Activated naive CD4-positive, alpha-beta T cell treated with anti-CD3 and anti-CD28 coated beads, Interleukin-2, amount 50 U/mL, for 16 hours (primary cell): ENCODE measurements around the gene RAB11FIP4.

ENCODE experiments used
- DNase-seq: peaks from one replicate; pipeline ENCODE4 v3.0.0-alpha.2; 2020

RAB11FIP4 gene

DNA sequence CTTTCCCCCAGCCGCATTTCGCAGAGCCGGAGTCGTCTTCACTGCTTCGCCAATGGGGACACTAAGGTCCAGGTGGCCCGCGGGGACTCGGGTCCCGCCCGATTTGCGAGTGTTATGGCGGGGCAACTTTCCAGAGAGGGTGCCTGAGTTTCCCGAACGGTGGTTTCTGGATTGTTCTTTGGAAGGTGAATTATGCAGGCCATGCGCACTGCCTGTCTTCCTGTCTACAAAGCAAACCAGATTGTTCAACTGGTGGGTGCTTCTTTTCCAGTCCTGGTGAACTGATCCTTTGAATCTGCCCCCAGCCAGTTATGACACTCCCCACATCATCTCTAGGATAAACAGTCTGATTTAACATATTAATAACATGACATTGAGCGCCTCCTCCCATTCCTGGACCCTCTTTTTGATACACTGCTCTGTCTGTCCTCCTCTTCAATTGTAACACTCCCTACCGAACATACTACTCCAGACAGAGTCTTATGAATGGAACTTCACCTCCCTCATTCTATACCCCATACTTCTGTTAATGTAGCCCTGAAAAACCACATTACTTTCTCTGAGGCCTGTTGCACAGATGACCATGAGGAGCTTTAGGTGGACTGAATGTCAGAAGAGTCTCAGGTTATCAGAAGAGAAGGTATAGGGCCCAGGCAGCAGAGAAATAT is 159.0 kb downstream of the RAB11FIP4 start:
- DNase-seq, result no peak

DNA sequence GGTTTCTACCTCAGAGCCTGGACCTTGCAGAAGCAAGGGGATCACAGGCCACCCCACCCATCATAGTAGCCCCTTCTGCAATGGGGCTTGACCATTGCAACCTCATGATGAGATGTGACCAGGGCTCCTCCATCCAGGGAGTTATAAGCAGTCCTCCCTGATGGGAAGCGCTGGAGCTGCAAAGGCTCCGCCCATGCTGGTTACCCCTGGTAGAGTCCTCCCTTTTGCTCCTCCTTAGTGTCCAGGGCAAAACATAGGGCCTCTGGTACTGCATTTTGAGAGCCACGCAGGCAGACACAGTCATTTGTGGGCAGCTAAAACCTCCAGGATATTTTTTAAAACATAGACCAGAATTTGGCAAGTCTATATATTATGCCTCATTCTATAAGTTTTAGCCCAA is 161.1 kb downstream of the RAB11FIP4 start:
- no peak for DNase-seq

DNA sequence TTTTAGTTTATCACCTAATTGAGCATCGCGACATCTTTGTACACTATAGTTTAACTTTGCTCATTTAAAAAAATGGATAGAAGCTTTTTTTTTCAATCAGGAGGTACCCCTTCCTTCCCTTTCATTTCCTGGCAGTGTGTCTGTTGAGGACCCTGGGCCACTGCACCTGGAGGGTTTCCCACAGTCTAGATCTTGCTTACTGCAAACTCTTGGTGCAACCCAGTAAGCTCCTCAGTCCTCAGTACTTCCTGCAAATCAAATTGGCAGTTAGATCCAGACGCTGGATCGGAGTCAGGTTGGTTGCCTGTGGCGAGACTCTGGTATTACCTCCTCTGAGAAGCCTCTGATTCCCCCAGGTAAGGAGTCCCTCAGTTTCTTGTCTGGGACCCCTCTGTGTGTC is 162.0 kb downstream of the RAB11FIP4 start:
- DNase-seq, result no peak

DNA sequence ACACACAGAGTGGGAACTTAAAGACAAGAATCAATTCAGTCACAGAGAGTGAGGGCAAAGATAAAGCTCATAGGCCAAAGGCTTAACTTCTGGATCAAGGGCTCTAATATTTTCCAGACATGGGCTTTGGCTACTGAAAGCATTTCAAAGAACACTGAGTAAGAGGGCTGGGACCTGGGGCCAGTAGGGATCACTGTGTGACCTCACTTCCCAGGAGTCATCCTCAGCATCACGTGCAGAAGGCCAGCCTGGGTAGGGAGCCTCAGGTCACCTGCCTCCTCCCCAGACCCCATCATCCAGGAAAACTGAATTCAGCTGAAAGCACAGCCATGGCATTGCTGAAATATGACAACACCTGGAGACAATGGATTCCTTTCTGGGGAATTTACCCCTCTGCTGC is 163.5 kb downstream of the RAB11FIP4 start:
- DNase-seq, result no peak

DNA sequence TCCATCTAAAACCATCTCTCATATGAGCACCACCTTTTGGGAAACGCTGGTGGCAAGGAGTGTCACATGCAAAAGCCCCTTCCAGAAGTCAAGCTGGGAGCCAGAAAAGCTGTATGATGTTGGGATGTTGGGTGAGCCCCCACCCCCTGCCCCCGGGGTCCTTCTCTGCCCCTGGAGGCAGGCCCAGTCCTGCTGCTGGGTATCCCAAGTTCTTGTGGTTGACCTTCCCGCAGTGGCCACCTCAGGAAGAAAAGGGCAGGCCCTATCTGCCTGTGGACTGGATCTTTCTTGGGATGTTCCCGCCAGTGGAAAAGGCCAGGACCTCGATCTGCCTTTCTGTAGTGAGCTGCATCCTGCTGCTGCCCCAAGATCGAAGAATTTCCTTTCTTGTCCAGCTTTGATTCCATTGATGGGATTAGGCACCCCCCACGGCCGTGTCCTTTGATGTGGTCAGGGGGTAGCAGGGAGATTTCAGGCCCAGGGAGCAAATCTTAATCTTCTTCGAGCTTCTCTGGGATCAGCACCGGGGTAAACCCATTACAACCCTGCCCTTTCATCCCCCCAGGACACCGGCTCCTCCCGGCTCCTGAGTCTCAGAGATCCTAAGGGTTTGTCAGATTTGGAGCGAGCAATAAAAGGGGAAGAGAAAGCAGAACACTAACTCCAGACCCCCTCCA is 165.6 kb downstream of the RAB11FIP4 start:
- DNase-seq, result no peak

DNA sequence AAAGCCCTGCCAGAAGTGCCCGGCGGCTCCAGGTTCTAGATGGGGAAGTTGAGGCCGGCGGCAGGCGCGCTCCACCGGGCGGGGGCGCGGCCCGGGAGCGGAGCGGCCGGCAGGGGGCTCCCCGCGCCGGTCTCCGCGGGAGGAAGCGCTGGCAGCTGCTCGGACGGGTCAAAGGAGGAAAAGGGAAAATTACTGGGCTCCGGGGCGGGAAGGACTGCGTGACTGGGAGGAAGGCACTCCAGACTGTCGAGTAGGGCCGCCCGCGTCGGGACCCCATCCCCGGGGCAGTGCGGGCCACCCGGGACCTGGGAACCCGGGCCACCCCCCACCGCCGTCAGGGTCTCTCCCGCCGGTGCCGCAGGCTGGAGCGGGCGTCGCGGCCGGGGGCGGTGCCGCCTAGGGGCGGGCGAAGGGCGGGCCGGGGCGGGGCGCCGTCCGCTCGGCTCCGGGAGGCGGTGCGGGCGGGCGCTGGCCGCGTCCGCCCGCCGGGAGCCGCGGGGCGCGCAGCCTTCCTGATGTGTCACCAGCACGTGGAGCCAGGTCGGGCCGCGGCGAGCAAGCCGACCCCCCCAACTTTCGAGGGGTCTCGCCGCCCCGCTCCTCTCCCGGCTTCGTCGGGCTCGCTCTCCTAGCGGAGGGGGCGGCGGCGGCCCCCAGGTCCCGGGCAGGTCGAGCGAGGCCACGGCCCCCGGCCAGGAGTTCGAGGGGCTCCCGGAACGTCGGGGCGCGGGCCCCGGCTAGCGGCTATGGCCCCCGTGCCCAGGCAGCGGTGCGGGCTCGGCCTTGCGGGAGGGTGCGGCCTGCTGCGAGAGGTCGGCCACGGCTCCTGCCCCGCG is 167.5 kb downstream of the RAB11FIP4 start:
- peak; percentile 63 for DNase-seq

DNA sequence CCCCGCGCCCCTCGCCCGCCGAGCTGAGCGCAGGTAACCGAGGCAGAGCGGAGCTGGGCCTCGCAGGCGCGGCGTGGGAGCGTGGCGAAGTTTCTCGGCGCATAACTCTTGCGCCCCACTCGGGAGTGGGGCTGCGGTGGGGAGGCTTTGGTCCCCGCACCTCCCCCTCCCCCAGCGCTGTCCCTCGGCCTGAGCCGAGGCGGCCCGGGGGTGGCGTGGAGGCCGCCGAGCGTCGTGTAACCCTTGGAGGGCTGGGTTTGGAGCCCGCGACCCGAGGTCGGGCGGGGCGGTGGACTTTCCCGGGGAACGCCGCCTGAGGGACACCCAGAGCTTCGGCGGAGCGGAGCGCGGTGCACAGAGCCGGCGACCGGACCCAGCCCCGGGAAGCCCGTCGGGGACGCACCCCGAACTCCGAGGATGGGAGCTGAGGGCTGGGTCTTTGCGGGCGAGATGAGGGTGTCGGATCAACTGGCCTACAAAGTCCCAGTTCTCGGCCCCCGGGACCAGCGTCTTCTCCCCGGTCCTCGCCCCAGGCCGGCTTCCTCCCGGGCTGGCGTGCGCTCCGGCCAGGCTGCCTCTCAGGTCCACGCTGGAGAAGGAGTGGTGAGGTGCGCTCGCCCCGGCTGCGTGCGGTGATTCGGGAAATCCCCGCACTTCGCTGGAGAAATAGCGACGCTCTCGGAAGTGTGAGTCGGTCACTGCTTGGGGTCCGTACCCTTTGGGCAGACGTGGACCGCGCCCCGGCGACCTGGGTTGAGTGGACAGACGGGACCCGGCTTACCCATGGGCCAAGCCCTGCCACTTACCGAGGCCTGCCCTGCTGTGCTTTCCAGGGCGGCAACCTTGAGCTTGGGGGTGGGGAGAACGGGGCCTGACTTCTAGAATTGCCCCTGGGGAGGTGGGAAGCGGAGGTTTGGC is 168.4 kb downstream of the RAB11FIP4 start:
- no peak for DNase-seq

DNA sequence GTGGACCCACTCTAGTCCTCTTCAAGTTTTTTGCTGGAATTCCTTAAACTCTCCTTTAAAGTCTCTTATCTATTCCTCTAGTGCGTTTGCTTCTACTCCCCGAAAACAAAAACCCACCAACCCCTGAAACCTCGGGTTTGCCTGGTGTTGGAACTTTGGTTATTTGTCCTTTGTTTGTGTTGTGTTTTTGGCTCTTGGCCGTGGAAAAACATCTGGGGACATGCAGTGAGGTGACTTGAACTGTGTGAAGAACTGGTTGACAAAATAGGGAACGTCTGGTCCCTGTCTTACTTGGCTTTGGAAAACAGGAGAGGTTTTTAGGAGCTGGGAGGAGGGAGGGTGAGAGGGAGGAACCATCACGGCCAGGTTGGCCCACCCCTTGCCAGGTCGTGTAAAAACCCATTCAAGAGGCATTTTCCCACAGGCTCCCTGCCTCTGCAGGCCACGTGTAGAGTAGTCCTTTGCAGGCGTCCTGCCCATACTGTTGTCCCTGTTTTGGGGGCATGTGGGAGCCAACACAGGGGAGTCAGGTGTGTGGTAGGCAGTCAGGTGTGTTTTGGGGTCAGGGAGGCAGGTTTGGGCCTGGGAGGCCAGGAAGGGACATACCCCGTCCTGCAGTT is 169.3 kb downstream of the RAB11FIP4 start:
- DNase-seq, result no peak

DNA sequence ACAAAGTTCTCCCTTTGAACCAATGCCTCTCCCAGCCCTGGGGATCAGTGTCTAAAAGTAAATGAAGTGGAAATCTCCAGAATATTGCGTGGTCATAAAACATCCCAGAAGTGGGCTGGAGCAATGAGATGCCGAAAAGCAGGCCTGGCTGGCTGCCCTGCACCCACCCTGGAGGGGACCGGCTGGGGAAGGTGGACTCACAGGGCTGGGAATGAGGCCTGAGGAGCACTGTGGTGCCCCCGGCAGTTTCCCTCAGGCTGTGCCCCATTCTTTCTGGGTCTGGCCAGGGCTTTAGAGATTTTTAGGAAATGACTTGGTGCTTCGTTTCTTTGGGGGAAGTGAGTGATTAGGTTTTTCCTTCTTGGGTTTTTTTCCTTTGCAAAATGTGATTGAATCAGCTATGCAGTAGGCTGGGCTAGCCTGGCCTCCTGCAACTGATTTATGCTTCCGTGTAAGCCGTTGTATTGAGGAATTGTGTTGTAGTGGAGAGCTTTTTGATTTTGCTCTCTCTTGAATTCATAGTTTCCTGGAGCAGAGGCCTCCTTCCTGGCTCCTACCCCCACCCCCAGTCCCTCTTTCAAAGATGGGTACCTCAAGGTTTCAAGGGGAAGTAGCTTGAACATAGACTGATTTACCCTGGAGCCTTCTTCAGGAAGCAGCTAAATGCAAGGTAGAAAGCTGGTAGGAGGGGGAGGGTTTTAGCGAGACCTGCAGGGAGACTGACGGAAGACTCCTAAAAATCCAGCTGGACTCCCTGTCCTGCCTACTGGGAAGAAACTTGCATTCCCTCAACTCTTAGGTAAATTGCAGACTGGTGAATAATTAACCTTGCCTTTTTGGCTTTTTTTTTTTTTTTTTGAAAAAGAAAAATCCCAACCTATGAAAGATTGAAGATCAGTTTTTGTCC is 170.2 kb downstream of the RAB11FIP4 start:
- no peak for DNase-seq

DNA sequence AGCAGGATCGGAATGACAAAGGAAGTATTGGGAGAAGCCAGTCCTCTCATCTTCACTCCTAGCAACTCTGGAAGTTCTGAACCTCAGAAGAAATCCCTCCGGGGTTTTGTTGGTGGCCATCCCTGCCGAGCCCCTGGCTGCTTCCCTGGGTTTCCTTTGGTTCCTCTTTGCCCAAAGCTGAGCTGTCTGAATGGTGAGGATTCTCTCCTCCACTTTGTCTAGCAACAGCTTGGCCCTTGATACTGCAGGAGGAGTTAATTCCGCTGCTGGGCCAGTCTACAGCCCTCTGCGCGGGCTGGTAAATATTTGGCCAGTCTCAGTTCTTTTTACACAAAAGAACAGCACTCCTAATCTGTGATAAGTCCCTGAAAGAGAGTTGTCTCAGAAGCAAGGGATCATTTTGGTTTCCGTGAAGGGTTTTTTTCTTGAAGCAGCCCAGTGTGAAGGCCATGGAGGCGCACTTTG is 170.9 kb downstream of the RAB11FIP4 start:
- no peak for DNase-seq

DNA sequence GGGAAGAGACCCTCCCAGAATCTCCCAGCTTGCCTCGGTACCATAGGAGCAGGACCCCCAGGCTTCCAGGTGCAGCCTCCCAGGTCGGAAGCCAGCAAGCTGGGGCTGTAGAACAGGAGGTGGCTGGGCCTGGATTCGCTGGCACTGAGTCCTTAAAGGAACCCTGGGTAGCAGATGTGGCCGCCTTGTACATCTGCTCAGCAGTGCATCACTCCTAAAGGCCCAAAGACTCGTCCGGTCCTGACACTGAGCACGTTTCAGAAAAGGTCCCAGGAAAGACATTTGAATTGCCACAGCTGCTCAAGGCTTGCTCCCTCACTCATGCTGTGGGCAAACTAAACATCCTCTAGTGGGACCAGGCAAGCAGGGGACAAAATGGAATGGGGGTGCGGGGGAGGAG is 172.8 kb downstream of the RAB11FIP4 start:
- no peak for DNase-seq

DNA sequence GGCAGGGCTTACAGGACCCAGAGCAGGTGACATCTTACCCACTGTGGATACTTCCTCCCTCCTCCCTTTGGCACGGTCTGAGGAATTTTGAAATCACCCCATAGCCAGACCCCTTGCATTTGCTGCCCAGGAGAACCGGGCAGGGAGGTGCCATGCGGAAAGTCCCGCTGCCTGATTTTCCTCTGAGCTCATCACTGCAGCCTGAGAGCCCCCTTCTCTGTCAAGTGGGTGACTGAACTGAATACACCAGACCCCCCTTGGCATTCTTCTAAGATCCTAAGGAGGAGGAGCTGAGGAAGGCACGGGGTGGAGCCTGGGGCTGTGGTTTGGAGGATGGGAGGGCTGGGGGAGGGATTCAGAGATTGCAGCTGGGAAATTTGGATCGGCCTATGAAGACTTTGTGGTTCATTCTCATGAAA is 173.4 kb downstream of the RAB11FIP4 start:
- DNase-seq, result no peak

DNA sequence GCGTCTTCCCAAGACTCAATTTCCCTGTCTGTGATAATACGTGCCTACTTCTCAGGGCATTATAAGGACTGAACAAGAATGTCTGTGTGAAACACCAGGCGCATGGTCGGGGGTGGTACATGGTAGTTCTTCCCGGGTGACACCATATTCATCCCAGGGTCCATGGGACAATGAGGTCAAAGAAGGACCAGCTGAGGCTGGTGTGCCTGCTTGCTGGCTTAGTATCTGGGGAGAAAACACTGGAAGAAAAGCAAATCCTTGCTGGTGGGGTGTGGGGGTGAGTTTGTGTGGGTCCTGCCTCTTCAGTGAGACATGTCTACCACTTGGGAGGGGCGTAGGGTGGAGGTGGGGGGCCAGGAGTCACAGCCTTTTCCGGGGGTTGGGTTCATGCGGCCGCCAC is 174.2 kb downstream of the RAB11FIP4 start:
- DNase-seq, result no peak

DNA sequence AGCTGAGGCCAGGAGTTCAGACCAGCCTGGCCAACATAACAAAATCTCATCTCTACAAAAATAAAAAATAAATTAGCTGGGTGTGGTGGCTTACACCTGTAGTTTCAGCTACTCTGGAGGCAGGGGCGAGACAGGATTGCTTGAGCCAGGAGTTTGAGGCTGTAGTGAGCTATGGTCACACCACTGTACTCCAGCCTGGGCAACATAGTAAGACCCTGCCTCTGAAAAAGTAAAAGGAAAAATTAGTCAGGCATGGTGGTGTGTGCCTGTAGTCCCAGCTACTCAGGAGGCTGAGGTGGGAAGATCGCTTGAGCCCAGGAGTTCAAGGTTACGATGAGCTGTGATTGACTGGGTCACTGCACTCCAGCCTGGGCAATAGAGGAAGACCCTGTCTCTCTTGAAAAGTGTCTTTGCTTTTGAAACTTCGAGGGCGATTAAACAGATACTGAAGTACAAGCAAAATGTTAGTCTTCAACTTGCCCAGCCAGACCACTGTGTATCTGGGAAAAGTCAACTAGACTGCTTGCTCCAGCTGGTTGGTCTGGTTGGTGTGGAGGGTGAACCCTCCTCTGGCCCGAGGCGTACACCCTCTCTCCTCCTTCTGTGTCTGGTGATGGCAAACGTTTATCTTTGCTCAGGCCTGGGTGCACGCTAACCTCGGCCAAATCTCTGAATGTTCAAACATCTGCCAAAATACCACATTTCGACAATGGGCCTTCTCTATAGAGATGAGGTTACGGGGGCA is 174.9 kb downstream of the RAB11FIP4 start:
- DNase-seq, result no peak

DNA sequence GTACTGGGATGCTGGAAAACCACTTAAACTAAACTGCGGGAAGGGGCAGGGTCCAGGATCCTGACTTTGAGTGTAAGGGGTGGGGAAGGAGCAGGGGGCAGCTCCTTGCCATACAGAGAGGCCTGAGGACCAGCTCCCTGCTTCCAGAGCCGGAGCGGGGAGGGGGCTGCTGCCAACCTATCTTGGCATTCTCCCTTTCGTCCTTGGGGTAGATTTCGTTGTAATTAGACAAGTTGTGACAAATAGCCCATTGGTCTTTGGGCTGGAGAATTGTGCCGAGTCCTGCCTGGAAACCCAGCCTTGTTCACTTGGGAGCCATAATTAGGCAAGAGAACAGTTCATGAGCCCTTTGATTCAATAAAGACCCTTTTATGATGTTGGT is 175.5 kb downstream of the RAB11FIP4 start:
- DNase-seq, result no peak

DNA sequence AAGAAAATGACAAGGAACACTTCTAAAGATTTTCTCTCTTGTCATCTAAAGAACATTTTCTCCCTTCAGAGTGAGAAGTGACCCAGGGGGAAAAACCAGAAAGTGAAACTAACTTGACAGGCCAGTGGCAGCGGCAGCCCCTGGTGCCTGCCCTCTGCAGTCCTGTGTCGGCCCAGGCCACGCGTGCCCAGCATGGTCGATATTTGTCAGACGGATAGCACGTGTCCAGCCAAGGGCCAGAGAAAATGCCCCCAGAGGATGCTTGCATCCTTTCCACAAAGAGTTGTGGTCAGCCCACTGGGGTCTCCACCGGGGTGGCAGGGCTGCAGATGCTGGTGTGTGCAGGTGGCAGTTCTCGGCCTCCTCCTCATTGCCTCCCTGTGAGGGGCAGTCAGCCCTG is 176.6 kb downstream of the RAB11FIP4 start:
- DNase-seq, result no peak

DNA sequence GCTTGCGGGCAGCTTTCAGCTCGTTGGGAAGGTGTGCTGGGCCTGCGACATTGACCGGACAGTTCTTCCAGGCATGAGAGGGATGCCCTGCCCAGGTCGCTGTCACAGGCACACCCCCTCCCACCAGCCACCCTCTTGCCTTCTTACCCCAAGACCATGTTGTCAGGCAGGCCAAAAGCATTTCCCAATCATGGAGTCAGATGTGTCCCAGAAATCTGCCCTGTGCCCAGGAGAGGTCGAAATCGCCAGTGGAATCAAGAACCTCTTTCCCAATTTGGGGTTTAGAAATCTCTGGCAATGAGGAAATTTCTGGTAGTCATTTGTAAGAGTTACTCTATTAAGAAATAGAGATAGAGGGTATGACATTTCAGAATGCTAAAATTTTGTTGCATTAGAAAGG is 177.1 kb downstream of the RAB11FIP4 start:
- DNase-seq, result no peak

DNA sequence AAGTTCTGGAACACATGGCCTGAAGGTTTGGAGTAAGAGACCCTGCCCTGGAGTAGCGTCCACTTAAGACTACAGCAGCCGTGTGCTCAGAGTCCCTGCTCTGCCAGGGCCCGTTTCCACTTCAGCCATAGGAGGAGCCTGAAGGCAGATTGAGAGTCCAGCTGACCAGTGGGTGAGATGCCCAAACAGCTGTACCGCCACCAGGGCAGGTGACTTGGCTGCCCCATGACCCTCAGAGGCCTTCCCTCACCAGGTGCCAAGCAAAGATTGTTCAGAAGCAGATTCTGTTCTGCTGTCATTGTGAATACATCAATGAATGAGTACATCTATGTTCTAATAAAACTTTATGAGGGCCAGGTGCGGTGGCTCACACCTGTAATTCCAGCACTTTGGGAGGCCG is 178.8 kb downstream of the RAB11FIP4 start:
- no peak for DNase-seq

DNA sequence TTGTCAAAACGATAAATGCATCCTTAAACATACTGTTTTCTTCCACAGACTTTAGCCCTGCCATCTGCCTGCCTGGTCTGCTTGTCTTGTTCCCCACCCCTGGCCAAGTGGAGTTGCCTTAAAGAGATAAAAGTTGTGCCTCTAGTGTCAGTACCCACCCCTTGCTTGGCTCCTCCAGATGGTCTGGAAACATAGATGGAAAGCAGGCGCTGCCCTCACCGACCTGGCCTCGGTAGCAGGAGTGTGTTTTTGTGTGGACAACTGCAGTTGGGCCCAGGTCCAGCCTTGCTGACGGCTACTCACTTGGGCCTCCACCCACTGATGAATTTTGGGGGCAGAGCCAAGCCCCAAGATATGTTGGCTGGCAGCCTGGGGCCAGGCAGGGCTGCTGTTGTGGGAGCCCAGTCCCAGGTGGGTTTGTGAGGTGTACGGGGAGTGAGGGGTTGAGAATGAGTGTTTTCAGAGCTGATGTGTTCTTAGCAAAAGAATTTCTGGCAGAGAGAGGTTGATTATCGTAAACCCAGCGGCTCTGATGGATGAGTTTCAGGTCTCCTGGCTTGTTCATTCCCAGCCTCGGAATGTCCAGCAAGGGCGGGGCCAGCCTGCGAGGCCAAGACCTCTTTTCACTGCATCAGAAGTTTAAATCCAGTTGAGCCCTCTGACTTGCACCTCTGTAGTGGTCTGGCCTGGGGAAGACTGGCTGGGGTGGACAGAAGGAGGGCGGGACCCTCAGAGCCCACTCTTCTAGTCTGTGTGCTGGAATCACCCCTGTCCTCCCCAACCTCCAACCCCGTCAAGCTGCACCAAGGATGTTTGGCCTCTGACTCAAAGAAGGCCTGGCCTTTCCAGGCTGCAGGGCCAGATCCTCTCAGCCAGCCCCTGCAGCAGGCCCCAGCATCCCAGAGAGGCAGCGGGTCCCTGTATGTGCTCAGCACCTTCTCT is 179.7 kb downstream of the RAB11FIP4 start:
- DNase-seq, result no peak
